Measurements from ENCODE around the gene WNT8B. TPM values are rescaled to one million over a fixed set of nuclear protein-coding genes. Genes with fewer than 3 reads are reported as not detected.

WNT8B gene
- total and polyA plus RNA-seq, 2 donors (not counting 1 experiment from before 2014, with no cell fraction given) = not detected

DNA sequence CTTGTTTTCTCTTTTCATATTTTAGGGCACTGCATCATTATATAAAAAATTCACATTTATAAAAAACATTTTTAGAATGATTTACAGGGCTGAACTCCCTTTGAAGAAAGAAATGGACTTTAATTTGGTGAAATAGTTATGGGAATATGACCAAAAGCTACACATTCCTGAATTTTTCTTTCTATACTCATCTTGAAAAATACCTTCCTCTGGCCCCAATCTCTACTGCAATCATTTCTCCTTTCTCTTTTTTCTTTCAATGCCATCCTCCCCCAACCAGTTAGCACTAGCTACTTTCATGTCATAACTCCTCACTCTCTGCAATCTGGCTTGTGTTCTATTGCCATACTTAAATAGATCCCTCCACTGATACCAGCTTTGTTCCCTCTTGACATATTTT is 6.2 kb downstream of the WNT8B start:
- Histone ChIP-seq H3K4me1 (ENCODE audit: control insufficient read depth in 2 of 2, insufficient read depth in 2 of 2, low read length in 2 of 2) (no peaks in the 10 kb centered on the region), H3K79me2 (ENCODE audit: control insufficient read depth, insufficient read depth, low read length) (no peaks in the 10 kb centered on the region), H3K36me3 (replicated peaks in 1 of 2; ENCODE audit: control extremely low read depth in 1 of 2, control insufficient read depth in 1 of 2, extremely low read depth in 1 of 2, insufficient read depth in 2 of 2, low read length in 1 of 2) (no peaks in the 10 kb centered on the region), H2AFZ (ENCODE audit: insufficient read depth, low read depth, low read length, poor library complexity, severe bottlenecking) (no peak overlapping the region), H3K27ac (ENCODE audit: low read length in 2 of 2) (no peak overlapping the region), H4K20me1 (ENCODE audit: control insufficient read depth, insufficient read depth, low read length, poor library complexity, severe bottlenecking) (no peaks in the 10 kb centered on the region), H3K4me3 (ENCODE audit: control extremely low read depth in 1 of 5, extremely low read depth in 1 of 5, insufficient read depth in 1 of 5, low read depth in 2 of 5, low read length in 4 of 5) (no peak overlapping the region), H3K9me3 (ENCODE audit: control extremely low read depth in 1 of 3, control insufficient read depth in 2 of 3, insufficient read depth in 1 of 3, low read length in 2 of 3) (no peaks in the 10 kb centered on the region), H3K4me2 (replicated peaks; ENCODE audit: low read depth, low read length, poor library complexity, severe bottlenecking) (no peak overlapping the region), H3K27me3 (replicated peaks in 1 of 4; ENCODE audit: control extremely low read depth in 1 of 4, control insufficient read depth in 3 of 4, insufficient read depth in 4 of 4, low read length in 3 of 4) (peaks cover 0 to 12% (median 1%) of the 10 kb centered on the region in 4 experiments), H3K9ac (ENCODE audit: low read length) (no peak overlapping the region)
- intact Hi-C loops (cut with micrococcal nuclease) = no loop called here
- TF ChIP-seq CTCF (IDR thresholded peaks at IDR 0.05) (no peak), EZH2 (IDR thresholded peaks at IDR 0.05; ENCODE audit: borderline replicate concordance, insufficient read depth, low read depth, low read length, poor library complexity, severe bottlenecking) (no peak)
- H3K9me3 Mint-ChIP-seq (ENCODE audit: insufficient read depth) = no peaks in the 10 kb centered on the region
- DNase-seq (no peak), ATAC-seq (ENCODE audit: low read depth) (no peak)
- H3K4me3 Mint-ChIP-seq = no peak overlapping the region
- no peak overlapping the region for H3K27ac Mint-ChIP-seq
- POLR2A ChIA-PET = no interaction called here
- H3K27me3 Mint-ChIP-seq = peaks cover 39% of the 10 kb centered on the region
- H3K4me1 Mint-ChIP-seq = no peaks in the 10 kb centered on the region
- CTCF ChIA-PET = no interaction called here

GRCh38 chr10:100469756-100470155 is 6.9 kb downstream of the WNT8B start:
- no peak overlapping the region for H2AFZ ChIP-seq (ENCODE audit: insufficient read depth, low read depth, low read length, poor library complexity, severe bottlenecking)
- H3K4me3 ChIP-seq (ENCODE audit: control extremely low read depth in 1 of 5, extremely low read depth in 1 of 5, insufficient read depth in 1 of 5, low read depth in 2 of 5, low read length in 4 of 5) = no peak overlapping the region
- peaks cover 44% of the 10 kb centered on the region for H3K27me3 Mint-ChIP-seq
- no peak overlapping the region for H3K4me3 Mint-ChIP-seq
- POLR2A ChIA-PET = no interaction called here
- no peaks in the 10 kb centered on the region for H3K4me1 Mint-ChIP-seq
- H3K27ac ChIP-seq (ENCODE audit: low read length in 2 of 2) = no peak overlapping the region
- H3K36me3 ChIP-seq (replicated peaks in 1 of 2; ENCODE audit: control extremely low read depth in 1 of 2, control insufficient read depth in 1 of 2, extremely low read depth in 1 of 2, insufficient read depth in 2 of 2, low read length in 1 of 2) = no peaks in the 10 kb centered on the region
- ATAC-seq (ENCODE audit: low read depth) (no peak), DNase-seq (no peak)
- TF ChIP-seq EZH2 (IDR thresholded peaks at IDR 0.05; ENCODE audit: borderline replicate concordance, insufficient read depth, low read depth, low read length, poor library complexity, severe bottlenecking) (no peak), CTCF (IDR thresholded peaks at IDR 0.05) (no peak)
- no peaks in the 10 kb centered on the region for H3K4me1 ChIP-seq (ENCODE audit: control insufficient read depth in 2 of 2, insufficient read depth in 2 of 2, low read length in 2 of 2)
- H3K27me3 ChIP-seq (replicated peaks in 1 of 4; ENCODE audit: control extremely low read depth in 1 of 4, control insufficient read depth in 3 of 4, insufficient read depth in 4 of 4, low read length in 3 of 4) = peaks cover 0 to 12% (median 1%) of the 10 kb centered on the region in 4 experiments
- no peak overlapping the region for H3K9ac ChIP-seq (ENCODE audit: low read length)
- H3K9me3 ChIP-seq (ENCODE audit: control extremely low read depth in 1 of 3, control insufficient read depth in 2 of 3, insufficient read depth in 1 of 3, low read length in 2 of 3) = no peaks in the 10 kb centered on the region
- 100% methylated on average over 1 of the region's 1 CpG for WGBS (ENCODE audit: insufficient coverage)
- H3K27ac Mint-ChIP-seq = no peak overlapping the region
- CTCF ChIA-PET = no interaction called here
- no peaks in the 10 kb centered on the region for H3K9me3 Mint-ChIP-seq (ENCODE audit: insufficient read depth)
- no peaks in the 10 kb centered on the region for H3K79me2 ChIP-seq (ENCODE audit: control insufficient read depth, insufficient read depth, low read length)
- no peak overlapping the region for H3K4me2 ChIP-seq (replicated peaks; ENCODE audit: low read depth, low read length, poor library complexity, severe bottlenecking)
- no peaks in the 10 kb centered on the region for H4K20me1 ChIP-seq (ENCODE audit: control insufficient read depth, insufficient read depth, low read length, poor library complexity, severe bottlenecking)
- intact Hi-C loops (cut with micrococcal nuclease) = no loop called here

Measured in B cell (primary cell).